Activated CD8-positive, alpha-beta memory T cell treated with anti-CD3 and anti-CD28 coated beads, Interleukin-2, amount 50 U/mL, for 4 hours (primary cell): ENCODE data around the gene ANKRD22.
"Not testable (repeated sequence)": the region's sequence is repeated elsewhere in the genome, so short reads cannot be mapped to it uniquely, and the experiment has no call there.

ENCODE experiments used
- DNase-seq: peaks from one replicate; pipeline ENCODE4 v3.0.0-alpha.2; 2020

ANKRD22 gene

DNA sequence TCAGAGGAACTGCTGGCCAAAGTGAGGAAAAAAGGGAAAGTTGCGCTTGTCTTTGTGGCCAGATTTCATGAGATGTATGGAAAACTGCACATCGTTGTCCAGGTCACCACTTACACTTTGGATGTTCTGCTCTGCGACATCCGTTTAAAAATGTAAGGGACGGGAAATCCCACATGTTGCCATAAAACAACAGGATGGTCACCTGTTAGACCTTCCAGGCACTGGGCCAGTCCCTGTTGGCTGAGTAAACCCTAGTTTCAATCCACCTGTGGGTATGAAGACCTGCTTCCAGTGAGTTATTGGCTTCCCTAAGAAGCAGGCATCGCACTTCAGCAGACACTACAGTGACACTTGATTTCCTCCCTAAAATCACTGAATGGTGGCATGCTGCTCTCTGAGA is 25.7 kb upstream of the ANKRD22 start:
- DNase-seq, result no peak

DNA sequence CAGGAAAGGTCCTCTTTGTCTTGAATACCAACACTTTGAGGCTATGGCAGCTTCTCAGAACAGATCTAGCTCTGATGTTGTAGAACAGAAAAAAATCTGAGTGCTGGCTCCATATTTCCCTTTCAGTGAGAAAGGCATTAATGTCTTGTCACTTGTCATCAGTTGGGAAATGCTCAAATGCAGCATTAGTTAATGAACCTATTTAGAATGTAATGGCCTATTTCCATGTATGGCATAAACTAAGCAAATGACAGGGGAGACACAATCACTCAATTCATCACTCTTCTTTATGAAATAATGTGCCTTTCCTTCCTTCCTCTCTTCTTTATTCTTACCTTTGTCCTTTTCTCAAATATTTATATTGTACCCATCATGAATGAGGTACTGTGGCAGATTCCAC is 23.4 kb upstream of the ANKRD22 start:
- DNase-seq, result no peak

DNA sequence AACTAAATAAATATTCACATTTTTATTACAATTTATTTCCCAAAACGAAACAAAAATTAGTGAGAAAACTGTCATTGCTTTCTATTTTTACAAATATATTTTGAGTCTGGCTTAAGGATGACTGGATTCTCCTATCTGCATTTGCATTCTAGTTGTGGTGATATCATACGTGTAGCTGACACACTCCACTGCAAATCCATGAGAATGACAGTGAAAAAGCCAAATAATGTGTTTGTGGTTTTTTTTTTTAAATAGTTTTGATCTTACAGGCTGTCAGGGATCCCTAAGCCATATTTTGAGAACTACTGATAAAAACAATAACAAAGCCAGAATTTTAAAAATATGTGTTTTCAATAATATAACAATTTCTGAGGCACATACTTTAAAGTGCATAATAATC is 22.6 kb upstream of the ANKRD22 start:
- no peak for DNase-seq

DNA sequence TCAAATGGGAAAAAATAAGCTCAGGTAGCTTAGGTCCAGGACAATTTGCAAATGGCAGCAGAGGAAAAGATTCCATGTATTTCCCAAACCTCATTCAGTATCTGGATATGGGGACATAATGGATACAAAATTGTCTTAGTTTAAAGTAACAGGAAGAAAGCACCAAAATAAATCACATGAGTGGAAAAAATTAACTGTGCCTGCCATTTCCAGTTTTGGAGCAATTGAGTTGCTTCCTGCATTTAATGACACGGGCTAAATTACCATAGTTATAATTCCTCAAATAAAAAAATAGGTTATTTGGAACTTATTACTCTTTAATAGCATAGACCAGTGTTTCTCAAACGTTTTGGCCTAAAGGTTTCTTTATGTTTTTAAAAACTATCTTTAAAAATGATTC is 22.1 kb upstream of the ANKRD22 start:
- DNase-seq, result no peak

DNA sequence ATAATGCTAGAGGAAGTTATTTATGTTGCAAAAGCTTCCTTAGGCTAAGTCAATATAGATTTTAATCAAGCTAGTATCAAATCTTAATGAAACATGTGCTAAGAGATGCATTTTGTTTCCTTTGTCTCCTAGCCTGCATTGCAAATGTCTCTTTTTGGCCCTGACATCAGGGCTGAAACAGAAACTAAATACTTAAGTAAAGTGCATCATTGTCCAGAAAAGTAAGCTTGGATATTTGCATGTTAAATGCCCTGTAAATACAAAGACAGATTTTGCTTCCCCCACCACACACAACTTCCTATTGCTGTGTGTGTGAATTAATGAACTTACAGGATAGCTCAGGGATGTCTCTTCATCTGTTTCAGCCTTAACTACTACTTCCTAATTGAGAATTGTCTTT is 18.4 kb upstream of the ANKRD22 start:
- DNase-seq, result no peak

DNA sequence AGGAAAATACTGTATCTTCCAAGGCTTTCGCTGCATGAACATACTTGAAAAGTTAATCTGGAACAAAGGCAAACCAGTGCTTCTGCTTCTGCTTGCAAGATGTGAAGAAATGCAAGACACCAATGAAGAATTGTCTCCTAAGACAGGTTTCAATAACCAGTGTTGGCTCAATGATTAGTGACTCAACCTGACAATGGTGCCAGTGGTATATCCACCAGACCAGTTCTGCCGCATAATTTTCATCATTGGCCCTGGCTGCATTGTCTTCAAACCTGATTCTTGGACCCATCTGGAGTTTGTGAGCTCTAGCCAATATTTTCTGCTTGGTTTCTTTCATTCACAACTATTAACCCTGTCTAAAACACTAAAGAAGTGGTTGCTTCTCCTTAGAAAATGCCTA is 14.8 kb upstream of the ANKRD22 start:
- no peak for DNase-seq

DNA sequence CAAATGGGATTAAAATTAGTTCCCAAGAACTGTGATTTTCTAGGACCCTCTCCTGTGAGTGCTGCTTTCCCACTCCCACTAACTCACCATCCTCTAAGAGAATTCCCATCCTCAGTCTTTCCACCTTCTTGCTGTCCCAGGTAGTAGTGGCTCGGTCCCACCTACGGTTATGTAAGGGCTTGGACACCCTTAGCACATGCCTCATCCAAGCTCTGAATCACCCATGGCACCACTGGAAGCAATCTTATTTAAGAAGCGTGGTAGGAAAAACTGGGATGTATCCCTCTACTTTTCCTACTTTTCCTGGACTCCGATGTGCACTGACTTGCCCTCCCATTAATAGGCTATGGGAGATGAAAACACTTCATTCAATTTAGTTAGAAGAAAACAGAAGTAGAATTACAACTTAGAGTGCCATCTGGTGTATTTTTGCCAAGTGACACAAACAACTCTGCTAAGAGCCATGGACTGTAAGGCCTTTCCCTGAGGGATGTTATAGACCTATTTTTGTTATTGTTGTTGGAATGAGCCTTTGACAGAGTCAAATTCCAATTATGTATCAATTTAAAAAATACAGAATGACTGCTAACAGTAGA is 13.7 kb upstream of the ANKRD22 start:
- no peak for DNase-seq

DNA sequence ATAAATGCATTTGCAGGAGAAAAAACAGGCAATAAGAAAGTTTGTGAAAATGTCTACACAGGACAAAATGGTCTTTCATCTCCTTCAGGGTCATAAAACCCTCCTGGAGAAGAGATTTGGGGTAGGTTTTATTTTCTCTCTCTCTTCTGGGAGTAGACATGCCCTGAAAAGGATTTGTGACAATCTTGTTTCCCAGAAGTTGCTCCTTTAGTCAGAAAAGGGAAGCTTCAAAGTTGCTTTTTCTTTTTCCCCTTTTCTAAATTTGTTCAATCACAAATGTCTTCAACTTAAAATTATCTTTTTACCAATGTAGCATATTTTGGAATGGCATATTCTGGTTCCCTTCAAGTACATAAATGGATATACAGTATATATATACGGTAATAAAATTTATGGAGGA is 9.4 kb upstream of the ANKRD22 start:
- no peak for DNase-seq

DNA sequence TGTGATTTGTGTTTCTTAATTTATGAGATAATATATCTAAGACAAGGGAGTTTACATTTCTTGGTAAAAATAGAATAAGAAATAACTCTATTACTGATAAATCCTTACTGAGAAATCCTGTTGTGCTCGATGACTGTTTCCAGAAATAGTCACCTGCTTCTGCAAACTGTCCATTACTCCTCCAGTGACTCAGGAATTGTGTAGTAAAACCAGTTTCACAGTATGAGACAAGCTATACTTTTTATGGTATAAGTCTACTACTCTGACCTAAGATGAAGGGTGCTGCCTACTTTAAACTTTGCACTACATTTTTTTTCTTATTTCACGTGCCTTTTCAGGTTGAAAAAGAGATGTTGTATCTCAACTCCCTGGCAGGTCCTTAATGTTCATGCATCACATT is 6.8 kb upstream of the ANKRD22 start:
- DNase-seq, result no peak

DNA sequence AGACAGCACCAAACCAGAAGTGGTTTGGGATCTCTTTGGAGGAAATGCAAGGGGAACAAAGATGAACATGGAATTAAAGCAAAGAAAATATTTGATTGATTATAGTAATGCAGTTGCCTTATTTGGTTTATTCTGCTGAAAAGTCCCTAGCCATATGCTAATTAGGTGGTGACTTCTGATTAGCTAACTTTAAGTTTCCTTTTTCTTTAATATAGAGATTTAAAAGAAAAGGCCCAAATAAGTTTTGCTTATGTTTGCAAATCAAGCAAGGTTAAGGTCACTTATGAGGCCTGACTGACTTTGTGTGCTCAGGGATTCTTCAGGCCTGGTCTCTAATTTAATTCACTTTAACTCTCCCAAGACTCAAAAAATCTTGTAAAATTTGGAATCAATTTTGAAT is 6.2 kb upstream of the ANKRD22 start:
- DNase-seq, result no peak

DNA sequence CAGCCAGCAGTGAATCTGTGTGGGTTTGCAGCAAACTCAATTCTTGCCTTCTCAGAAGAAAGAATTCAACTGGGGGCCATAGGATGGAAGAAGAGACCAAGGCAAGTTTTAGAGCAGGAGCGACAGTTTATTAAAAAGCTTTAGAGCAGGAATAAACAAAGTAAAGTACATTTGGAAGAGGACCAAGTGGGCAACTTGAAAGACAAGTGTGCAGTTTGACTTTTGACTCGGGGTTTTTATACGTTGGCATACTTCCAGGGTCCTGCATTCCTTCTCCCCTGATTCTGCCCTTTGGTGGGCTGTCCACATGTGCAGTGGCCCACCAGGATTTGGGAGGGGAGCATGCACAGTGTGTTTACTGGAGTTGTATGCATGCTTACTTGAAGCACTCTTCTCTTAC is 3.0 kb upstream of the ANKRD22 start:
- DNase-seq, result no peak

DNA sequence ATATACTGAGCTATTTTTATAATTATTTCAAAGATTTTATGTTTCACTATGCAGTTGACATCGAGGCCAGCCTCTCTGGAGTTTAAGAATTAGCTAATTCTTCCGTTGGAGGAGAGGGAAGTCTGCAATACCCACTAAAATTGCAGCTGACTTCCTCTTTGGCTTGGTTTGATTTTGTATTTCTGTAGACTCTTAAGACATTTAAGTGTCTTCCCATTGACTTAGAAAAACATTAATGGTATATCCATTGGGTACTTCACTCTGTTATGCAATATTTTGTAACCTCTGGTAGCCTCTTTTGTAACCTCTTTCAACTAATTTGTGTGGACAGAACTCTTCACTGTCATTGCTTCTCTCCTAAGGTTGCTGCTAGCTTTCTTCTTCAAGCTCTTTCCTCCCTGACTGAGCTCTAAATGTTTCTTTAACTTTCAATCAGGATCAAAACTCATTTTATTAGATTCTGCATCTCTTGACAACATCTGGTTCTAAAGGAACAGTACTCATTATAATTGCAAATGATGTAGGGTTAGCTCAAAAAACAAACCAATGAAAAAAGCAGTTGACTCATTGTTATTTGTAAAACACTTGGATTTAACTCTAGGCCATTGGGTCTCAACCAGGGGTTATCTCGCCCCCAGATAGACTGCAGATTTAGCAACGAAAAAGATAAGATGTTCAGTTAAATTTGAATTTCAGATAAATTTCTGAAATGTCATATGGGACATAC is 1.7 kb upstream of the ANKRD22 start:
- DNase-seq, result no peak

DNA sequence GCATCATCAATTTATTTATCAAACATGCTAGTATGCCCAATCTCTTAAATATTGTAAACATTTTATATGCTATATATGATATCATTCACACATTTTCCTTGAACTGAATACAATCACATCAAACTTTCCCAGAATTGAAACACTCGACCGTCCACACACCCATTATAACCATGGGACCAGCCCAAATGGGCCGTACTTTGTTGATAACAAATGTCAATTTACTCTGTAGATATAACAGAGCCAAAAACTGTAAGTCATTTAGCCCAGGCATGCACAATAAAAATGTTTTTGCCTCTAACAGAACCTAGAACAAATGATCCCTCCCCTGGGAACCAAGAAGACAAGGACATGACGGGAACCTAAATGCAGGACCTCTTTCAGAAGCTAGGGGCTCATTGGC is 683 bp upstream of the ANKRD22 start:
- DNase-seq, result no peak

DNA sequence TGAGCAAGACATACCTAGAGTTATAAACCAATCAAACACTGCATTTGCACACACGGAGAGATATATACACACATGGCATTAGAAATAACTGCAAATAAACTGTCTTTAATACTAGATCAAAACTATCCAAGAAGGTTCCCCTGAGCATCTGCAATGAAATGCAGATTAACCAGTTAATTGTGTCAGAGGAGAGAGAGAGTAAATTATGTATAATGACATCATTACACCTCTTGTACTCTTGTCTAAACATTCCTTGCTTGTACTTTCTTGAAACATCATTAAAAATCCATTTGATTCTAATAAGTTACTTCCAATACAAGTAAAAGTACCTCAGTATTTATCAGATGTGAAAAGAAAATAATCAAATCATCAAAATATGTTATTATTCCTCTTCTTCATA is 932 bp downstream of the ANKRD22 start:
- DNase-seq, result no peak

DNA sequence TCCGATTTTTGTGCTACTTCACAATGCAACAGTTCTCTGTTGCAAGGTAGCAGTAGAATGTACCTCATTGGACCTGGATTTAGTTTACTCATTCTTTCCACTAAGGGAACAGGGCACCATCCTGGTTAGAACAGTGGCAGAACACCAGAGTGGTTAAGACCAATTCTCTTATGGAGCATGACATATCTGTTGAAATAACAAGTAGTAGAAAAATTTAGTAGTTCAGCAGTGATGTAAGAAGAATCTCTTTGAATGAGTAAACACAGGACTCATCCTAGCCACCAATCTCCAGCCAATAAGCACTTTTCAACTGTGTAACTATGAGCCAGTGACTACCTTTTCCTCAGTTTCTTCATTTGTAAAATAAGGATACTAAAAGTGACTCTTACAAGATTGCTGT is 2.4 kb downstream of the ANKRD22 start:
- DNase-seq, result no peak

DNA sequence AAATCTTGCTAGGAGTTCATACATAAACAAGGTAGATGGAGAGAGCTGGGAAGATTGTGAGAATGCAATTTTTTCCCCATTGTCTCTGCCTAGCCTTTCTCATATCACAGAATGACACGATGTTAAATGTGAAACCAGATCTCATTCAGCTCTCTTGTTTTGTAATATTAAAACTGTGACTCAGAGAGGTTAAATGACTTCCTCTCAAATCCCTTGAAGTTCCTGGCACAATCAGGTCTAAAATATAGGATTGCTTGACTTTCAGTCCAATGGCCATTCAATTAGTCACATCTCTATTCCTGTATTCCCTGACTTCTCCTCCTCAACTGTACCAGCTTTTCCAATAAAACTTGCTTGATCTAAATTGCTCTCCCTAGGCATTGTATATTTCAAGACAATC is 3.1 kb downstream of the ANKRD22 start:
- no peak for DNase-seq

DNA sequence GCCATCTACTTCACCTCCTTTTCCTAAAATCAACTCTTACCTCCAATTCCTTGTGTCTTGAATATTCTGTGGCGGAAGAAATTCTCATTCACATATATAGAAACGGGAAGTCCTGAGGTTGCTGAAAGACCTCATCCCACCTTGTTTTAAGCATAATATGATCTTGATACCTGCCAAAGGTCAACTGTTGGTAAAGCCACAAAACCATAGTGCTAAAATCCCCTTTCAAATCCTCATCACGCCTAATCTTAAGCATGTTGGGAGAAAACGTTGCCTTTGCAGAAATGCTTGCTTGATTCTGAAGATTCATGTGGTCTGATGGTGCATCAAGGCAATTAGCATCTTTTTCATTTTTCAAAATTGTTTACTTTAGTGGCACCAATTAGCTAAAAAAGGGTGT is 8.5 kb downstream of the ANKRD22 start:
- DNase-seq, result no peak

DNA sequence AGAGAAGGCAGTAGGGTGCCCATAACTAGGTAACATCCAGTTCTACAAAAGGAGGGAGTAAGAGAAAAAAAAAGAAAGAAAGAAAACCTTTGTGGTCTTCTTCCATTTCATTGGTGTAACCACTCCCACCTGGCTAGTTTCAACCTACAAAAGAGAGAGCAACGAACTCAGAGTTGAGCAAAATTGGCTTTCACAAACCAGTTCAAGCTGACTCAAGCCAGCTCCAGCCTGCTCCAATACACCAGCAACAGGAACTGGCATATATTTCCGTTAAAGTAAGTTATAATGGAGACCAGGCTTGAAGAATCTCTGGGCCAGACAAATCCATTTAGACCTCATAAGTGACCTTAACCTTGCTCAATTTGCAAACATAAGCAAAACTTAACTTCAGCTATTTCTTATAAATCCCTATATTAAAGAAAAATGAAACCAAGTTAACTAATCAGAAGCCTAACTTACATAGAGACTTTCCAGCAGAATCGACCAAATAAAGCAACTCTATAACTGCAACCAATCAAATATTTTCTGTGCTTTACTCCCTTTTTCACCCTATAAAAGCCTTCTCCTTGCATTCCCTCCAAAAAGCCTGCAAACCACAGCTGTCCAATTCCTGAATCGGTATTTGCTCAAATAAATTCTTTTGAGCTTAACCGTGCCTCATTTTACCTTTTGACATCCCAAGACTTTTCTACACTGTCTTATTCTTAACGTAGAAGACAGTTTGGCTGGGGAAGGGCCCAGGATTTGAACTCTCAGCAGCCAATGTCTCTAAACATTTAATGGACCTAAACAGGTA is 10.1 kb downstream of the ANKRD22 start:
- DNase-seq, result no peak

DNA sequence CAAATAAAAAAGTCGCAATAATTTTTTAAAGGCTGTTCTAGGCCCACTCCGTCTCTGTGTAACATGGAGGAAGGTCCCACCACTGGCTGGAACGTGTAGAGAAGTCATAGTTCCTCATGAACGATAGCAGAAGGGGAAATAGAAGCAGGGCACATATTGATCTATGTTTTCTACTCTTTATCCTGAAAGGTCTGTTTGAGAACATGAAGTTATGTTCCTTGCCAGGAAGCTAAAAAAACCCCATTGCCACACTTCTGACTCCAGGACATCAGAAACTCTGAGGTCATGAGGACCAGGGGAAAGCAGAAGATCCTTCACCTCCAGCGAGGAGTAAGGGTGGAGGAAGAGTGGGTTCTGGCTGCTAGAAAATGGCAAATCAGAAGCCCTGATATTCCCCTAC is 10.8 kb downstream of the ANKRD22 start:
- no peak for DNase-seq

DNA sequence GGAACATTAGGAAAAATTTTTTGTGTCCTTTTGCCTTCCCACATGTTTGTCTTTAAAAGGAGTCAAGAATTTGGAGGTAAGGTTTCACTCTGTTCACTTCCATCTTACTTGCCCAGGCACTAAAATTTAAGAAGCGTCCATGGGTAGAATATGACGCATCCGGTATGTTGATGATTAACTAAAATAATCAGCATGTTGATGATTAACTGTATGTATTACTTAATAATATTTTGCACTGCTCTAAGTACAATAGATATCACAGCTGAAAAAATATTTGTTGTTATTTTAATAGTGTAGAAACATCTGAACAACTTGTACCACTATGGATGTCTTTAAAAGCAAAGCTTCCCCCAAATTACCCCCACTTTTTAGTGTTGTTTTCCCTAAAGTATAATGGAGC is 11.5 kb downstream of the ANKRD22 start:
- no peak for DNase-seq

DNA sequence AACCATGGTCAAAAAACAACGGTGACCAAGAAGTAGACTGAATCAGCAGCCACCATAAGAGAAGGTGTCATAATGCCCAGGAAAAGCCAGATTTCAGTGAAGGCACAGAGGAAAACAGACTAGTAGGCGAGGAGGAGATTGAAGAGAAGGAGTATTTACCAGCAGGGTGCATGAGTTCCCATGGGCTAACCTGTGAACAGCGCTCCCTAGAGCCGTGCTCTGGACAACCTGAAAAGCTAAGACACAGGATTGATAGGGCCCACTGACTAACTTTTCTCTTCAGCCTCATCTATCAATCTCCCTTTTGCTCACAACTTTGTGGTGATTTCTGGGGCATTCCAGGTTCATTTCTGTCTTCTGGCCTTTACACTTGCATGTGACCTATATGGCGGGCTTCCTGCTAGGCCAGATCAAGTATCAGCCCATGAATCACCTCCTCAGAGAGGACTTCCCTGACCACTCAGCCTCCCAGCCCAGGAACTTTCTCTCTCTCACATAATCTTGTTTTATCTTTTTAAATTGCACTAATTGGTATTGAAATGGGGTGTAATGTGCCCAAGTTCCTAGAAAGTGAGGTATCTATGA is 12.8 kb downstream of the ANKRD22 start:
- no peak for DNase-seq

DNA sequence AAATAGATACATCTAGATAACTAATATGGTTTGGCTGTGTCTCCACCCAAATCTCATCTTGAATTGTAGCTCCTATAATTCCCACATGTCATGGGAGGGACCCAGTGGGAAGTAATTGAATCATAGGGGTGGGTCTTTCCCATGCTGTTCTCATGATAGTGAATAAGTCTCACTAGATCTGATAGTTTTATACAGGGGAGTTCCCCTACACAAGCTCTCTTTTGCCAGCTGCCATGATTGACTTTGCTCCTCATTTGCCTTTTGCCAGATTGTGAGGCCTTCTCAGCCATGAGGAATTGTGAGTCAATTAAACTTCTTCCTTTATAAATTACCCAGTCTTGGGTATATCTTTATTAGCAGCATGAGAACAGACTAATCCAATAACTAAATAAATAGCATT is 14.0 kb downstream of the ANKRD22 start:
- not testable (repeated sequence) for DNase-seq

DNA sequence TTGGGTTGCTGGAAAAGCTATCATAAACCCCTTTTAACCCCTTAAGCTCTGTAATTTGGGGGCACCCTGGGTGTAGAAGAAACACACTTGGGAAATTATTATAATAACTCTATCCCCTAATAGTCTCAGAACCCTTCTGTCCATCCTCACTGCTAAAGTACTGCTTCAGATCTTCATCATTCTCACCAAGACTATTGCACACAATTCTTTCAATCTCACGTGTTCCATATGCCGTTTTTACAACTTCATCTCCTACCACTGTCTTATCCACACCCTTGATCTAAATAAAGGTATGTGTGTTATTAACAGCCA is 15.8 kb downstream of the ANKRD22 start:
- no peak for DNase-seq
